KBM-7 (cell line): ENCODE results near the gene CADPS2.

Experiments used
- DNase-seq: peaks from one replicate; pipeline ENCODE4 v3.0.0-alpha.2; 2015
- in situ Hi-C: fragments of 300-500 bp; cut with MboI; formaldehyde crosslinking; loops from 2 replicates; pipeline ENCODE4 v1.14.3; 2020; ENCODE audit warnings: low sequenced_read_pairs, low pct_unique_long_range_greater_than_20kb, mixed read lengths

The CADPS2 gene

DNA sequence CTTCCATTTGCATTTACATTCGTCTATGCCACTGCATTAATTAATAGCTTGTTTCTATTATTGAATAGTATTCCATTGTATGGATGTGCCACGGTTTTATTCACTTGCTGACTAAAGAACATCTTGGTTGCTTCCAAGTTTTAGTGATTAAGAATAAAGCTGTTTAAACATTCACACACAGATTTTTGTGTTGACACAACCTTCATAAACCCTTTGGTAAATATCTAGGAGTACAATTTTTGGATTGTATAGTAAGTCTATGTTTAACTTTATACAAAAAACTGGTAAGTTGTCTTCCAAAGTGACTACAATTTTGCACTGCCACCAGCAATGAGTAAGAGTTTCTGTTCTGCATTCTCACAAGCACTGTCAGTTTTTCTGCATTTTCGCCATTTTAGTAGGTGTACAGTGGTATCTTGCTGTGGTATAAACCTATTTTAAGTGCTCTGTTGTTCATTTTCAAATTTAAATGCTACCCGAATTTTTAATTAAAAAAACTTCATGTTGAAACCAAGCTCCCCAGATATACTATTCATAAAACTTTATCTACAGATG, 308.7 kb downstream of the CADPS2 start:
- in situ Hi-C loops = no loop called here
- DNase-seq = no peak

DNA sequence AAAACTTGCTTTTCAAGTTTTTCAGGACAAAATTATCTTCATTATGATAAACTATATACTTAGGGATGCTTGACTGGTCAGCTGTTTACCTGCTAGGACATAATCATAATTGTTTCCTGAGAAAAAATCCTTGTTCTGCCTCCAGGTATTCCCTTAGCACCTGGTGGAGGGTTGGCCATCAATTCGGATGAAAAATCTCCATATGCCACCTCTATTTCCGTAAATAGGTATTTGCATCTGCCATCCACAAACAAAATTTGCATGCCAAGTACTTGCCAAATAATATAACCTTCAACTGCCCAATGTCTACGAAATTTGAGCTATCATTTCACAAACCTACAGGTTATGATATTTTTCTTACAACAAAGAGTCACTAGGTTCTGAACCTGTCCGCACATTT, 313.6 kb downstream of the CADPS2 start:
- in situ Hi-C loops = no loop called here

DNA sequence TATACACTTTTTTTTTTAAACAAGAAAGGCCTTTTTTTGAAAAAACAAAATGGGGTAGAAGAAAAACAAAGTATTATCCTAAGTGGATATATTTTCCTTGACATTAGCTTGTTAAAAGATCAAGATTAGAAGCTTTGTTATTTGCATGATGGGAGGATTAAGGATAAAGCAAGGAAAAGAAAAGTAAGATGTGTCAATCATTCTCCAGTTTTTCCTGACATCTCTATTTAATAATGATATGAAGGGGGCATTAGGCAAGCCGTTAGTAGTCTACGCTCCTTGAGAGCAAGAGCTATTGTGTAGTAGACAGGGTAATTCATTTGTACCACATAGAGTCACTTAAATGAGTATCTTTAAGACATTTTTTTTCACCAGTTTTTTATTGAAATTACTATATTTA, 324.9 kb downstream of the CADPS2 start:
- in situ Hi-C loops = no loop called here
- no peak for DNase-seq

More for the DNA sequence above, 313.6 kb downstream of the CADPS2 start:
- no peak for DNase-seq

DNA sequence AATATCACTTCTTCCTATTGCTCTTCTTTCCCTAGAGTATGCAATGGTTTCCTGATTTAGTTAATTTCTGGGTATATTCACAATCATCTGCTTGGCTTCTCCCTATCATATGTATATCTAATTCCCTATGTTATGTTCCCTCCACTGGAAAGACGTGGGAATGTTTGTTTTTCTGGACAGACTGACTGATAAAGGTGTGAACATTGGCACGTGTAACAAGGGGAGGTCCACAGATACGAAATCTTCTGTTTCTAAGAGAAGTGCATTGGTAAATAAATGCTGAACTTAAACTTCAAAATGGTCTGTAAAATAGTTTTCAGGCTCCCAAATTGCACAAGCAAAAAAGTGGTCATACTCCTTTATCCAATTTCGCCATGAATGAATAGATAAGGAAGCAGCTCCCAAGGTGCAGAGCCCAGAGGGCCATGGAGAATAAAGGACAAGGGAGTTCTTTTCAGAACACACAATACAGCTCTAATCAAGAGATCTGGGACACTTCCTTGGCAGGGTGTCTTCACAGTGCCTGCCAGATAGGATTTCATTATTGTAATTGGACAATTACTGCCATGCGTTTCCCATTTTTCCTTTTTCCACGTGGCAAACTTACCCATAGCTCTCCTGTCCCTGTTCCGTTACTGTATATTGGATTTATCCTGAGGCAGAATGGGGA, 329.3 kb downstream of the CADPS2 start:
- in situ Hi-C loops = no loop called here
- no peak for DNase-seq

DNA sequence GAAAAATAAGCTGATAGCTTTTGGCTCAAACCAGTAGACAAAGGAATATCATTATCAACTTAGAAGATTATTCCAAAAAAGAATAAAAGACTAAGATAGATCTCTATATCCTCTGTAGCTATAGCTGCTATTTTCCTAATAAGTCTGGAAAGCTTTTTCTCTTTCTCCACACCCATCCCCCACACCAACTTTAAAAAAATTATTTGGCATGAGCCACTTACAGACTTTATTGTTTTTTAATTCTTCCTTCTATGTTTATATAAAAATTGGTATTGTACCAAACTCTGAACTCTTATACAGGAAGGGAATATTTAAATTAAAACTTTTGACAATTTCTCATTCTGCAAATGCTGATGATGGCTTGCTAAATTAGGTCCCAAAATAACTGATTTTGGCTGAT, 330.0 kb downstream of the CADPS2 start:
- DNase-seq = no peak
- in situ Hi-C loops = no loop called here

DNA sequence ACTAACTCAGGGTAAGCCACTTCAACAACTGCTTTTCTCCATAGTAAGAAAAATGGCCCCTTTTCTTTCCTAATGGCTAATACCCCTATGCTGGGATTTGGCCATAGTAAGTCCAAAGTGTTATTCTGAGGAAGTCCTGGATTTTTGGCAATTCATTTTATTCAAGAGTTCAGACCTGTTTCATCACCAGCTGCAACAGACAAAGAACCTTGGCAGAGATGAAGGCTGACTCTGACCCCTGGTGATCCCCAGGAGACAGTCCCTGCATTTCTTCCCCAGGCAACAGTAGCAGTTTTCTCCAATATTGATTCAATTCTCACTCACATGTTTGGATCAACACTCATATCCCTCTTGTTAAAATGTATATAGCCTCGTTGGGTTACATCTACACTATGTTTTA, 332.5 kb downstream of the CADPS2 start:
- DNase-seq = no peak
- in situ Hi-C loops = no loop called here

DNA sequence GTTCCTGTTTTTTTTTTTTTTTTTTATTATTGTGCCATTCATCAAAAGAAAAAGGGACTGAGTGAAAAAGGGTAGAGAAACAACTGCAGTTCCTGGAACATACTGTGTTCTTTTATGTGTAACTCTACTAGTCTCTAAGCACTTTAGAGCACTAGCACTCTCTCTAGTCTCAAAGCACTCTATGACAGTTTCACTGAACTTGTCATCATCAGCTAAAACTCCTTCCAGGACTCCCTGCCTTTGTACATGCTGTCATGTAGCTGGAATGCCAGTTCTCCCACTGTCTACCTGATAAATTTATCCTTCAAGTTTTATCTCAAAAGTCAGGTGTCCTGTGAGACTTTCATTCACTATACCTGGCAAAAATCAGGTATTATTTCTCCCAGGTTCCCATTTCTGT, 333.5 kb downstream of the CADPS2 start:
- in situ Hi-C loops = no loop called here
- DNase-seq = no peak

DNA sequence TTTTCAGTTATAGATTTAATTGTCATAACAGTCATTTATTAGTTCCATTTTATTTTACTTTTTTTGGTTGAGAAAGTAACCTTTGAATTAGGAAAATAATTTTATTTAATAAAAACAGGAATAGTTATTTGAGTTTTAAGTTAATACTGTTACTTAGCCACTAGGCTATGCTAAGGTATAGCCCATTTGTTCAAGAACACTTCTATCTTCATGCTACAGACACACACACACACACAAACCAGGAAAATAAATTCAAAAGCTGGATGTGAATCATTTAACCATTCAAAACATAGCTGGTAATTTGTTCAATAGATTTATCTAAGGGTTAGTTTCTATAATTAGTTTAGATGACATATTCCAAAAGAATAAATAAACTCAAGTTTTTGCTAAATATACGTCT, 335.7 kb downstream of the CADPS2 start:
- in situ Hi-C loops = no loop called here
- no peak for DNase-seq

DNA sequence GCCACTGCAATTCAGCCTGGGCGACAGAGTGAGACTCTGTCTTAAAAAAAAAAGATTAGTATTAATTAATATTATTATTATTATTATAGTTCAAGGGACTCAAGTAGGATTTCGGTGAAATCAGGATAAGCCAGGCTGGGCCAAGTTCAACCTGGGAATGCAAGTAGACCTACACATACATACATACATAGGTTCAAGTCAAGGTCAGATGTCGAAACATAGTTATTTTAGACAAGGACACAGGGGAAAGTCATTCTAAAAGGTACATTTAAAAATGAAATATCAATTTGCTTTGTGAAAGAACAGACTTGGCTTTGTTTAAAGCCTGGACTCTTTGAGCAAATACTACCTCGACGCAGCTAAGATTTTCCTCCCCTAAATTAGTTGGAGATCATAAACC, 336.7 kb downstream of the CADPS2 start:
- in situ Hi-C loops = loop anchor here (25.0 kb wide), 1 partner anchor 337 kb away; no protein-coding TSS in a partner anchor
- no peak for DNase-seq

DNA sequence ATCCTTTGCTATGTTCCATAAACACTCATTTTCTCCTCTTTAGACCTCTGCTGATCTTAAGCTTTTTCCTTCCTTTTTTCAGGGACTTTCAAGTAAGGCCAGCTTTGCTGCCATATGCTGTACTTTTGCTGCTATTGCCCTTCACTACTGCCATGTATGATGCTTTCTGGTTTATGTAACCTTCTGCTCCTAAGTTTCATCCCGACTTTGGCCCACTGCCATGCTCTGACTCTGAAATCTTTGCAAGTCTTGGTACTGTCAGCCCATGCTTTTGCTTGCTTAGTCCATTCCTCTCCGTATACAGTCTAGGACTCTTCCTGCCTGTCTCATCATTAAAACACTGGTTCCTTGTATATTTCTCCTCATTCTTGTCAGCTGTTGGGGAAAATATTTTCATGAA, 339.8 kb downstream of the CADPS2 start:
- in situ Hi-C loops = loop anchor here (25.0 kb wide), 1 partner anchor 334 kb away; no protein-coding TSS in a partner anchor
- DNase-seq = no peak

DNA sequence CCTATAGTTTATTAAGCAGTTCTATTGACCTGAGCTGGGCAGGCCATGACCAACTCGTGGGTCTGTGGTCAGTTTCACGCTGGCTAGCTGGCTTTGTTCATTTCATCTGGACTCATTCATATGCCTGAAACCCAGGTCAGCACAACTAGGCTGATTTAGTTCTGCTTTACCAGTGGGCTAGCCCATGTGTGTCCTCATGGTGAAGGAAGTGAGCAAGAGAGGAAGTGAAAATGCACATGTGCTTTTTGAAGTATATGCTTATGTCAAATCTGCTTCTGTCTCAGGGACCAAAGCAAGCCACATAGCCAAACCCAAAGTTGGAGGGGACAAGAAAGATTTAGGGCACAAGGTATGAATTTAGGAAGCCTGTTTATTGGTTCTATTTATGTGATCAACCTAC, 341.8 kb downstream of the CADPS2 start:
- DNase-seq = peak; percentile 47
- in situ Hi-C loops = loop anchor here (25.0 kb wide), 1 partner anchor 332 kb away; no protein-coding TSS in a partner anchor

DNA sequence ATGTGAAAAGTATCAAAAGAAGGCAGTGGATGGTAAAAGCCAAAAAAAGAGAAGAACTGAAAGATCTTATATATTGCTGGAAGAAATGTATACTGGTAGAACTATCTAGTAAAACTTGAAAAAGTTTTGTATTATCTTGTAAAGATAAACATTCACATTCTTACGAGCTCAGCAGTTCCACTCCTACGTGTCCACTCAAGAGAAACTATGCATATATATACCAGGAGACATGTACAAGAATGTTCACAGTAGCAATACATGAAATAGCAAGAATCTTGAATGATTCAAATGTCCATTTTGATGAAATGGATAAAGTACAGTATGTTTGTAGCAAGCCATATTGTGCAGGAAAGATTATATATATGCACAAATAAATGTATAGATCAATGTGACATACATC, 342.4 kb downstream of the CADPS2 start:
- in situ Hi-C loops = loop anchor here (25.0 kb wide), 1 partner anchor 332 kb away; no protein-coding TSS in a partner anchor
- no peak for DNase-seq

DNA sequence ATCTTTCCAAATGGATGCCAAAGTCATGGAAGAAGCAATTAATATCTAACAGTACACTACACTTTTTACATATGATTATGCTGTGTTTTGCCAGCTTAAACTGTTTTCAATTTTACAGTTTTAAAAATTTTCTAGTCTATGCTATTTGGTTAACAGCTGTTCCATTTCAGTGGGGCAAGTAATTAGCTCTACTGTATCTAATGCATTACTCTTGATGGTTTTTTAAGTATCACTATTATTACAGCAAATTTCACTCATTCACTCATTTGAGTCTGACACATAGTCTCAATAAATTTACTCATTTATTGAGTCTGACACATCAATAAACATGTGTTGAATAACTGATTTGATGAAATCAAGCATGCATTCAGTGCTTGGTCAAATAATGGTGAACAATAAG, 343.1 kb downstream of the CADPS2 start:
- in situ Hi-C loops = loop anchor here (25.0 kb wide), 1 partner anchor 331 kb away; no protein-coding TSS in a partner anchor
- DNase-seq = no peak

DNA sequence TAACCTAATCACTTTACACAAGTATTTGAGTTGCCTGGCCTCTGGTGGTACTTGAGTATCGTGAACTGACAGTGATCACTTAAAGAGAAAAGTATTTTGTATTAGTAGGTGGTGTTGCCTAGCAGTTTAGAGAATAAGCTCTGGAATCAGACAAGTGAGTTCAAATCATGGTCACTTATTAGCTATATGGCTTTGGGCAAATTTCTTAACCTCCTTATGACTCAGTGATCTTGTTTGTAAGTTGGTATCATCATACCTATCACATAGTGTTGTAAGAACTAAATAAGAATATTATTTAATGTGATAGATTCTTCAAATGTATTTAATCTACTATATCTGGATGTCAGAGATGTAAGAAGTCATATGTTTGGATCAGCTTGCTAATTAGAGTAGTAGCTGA, 351.2 kb downstream of the CADPS2 start:
- in situ Hi-C loops = loop anchor here (25.0 kb wide), 1 partner anchor 323 kb away; no protein-coding TSS in a partner anchor
- no peak for DNase-seq

DNA sequence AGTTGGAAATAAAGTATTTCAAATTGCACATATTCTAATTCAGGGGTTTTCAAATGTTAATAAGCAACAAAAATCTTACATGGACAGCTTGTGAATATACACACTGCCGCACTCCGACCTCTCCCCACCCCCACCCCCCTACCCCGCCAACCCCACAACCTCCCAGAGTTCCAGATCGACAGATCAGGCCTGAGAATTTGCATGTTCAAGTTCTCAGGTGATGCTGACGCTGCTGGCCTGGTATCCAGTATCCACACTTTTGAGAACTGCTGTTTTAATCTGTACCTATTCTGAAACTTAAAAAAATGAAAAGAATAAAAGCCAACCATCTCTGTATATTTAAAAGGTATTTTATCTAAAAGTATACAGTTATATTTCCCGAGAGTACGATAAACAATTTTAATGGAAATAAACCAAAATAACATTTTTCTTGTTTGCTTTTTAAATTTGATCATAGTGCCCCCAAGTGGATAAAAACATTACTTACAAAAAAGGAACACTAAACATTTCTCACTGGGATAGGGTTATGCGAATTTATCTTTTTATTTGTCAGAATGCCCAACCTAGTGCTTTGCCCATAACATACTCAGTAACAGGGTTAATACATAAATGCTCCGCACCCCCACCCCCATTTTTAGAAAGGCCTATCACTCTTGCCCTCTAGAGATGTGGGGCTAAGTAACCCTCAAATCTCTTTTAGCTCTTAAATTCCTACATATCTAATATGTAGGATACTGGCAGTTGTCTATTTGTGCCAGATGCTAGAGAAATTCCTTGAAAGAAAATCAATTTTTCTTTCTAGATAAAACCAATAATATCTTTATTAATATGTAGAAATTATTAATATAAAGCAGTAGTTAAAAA, 353.6 kb downstream of the CADPS2 start:
- DNase-seq = peak; percentile 41
- in situ Hi-C loops = loop anchor here (25.0 kb wide), 1 partner anchor 320 kb away; no protein-coding TSS in a partner anchor

DNA sequence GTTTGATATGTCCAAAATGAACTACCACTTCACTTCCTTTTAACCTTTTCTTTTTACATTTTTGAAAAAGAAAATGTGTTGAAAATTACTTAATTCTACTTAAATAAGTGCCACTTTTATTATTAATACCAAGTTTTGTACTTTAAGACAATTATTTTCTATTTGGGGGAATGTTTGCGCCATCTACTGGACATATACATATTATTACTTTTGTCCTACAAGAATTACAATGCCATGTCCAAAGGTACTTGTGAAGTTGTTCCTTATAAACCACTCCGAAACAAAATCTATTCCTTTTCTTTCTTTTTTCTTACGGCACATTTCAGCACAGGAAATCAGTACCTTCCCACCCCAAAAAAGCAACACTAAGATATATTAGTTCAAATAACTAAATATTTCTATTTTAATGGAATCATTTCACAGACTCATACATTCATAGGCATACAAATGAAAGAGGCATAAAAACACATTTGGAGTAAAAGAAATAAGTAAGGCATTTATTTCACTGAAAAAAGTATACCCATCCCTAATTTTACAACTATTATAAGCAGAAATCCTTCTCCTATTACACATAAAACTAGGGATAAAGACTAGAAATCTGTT, 357.3 kb downstream of the CADPS2 start:
- in situ Hi-C loops = loop anchor here (25.0 kb wide), 1 partner anchor 317 kb away; no protein-coding TSS in a partner anchor
- peak; percentile 30 for DNase-seq

DNA sequence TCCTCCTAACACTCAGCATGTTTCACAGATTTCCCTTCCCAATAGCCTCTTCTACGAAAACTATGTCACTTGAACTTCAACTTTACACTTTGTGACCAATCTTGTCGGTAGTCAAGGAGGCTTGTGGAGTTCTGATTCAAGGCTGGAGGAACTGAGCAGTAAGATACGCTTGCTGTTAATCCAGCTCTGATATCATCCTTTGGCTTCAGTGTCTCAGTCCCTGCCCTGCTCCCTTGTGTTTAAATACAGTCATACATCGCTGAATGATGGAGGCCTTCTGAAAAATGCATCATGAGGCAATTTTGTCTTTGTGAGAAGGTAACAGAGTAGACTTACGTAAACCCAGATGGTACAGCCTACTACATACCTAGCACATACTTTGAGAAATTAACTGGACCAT, 360.9 kb downstream of the CADPS2 start:
- in situ Hi-C loops = loop anchor here (25.0 kb wide), 1 partner anchor 313 kb away; no protein-coding TSS in a partner anchor
- DNase-seq = no peak

DNA sequence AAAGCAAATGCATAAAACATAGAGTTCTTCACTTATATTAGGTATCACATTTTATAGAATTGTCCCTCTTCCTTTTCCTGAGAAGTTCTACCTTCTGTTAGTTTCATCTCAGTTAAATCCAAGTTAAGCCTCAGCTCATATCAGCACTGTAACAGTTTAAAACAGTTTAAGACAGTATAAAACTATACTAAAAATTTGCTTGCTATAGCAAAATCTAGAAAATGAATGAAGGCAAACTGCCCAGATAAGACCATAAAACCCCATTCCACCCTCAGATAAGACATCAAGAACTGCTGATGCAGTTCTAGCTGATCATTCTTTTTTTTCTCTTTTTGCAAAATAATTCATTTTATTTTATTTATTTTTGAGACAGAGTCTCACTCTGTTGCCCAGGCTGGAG, 364.5 kb downstream of the CADPS2 start:
- in situ Hi-C loops = no loop called here
- DNase-seq = no peak

DNA sequence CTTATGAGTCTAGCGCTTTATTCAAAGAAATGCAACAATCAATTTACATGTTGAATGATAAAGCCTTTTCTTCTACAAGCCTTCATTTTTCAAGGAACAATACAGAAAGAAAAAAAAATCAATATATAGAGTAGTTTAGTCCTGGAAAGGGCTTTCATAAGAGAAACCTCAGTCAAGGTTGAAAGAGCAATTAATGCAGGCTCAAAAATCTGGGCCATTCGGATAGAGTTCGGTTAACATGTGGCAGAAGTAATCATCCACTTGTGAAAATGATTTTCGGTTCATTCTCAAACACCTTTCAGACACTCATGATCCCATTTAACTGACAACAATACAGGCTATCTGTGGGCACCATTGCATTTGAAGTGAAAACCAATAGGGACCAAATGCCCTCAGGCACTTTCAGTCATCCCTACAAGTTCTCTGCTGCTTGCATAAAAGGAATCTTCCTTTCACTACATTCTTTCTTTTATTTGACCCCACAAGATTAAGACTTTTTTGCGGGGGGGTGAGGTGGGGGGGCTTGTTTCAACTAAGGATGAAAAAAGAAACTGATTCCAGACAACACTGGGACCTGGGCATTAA, 365.2 kb downstream of the CADPS2 start:
- DNase-seq = no peak
- in situ Hi-C loops = no loop called here
